PFSK-1 (cell line): ENCODE data around the gene CCDC188.
A peak's percentile ranks its signal among the peaks of the same experiment; 100 is the strongest.

Experiments
- FOXP2 ChIP-seq: optimal IDR thresholded peaks from 2 replicates; pipeline ENCODE3; 2011; ENCODE audit warnings: borderline replicate concordance, control low read depth, inconsistent platforms; ENCODE audit not compliant: insufficient read depth; ENCODE audit errors: extremely low read length, extremely low read depth
- POLR2AphosphoS5 ChIP-seq: IDR thresholded peaks from 2 replicates; pipeline ENCODE4 v1.6.1; 2012; ENCODE audit warnings: low read depth, mild to moderate bottlenecking, control low read depth, low read length, moderate library complexity
- SIN3A ChIP-seq: IDR thresholded peaks from 2 replicates; pipeline ENCODE4 v1.6.1; 2012; ENCODE audit warnings: mild to moderate bottlenecking, low read length, moderate library complexity, borderline replicate concordance; ENCODE audit not compliant: insufficient read depth
- TAF1 ChIP-seq: IDR thresholded peaks from 2 replicates; pipeline ENCODE4 v1.6.1; 2012; ENCODE audit warnings: low read length, control low read depth, borderline replicate concordance; ENCODE audit not compliant: insufficient read depth
- TF ChIP-seq, protein P1 (sequence below), 2 experiments: IDR thresholded peaks; 2 replicates each; pipeline versions ENCODE4 v1.6.1 to v1.8.0; 2011 to 2012; ENCODE audit warnings: low read depth in 2 of 2, low read length in 2 of 2, control low read depth in 1 of 2, inconsistent platforms in 1 of 2, mild to moderate bottlenecking in 1 of 2, moderate library complexity in 1 of 2; ENCODE audit not compliant: insufficient read depth in 1 of 2

CCDC188 gene

DNA sequence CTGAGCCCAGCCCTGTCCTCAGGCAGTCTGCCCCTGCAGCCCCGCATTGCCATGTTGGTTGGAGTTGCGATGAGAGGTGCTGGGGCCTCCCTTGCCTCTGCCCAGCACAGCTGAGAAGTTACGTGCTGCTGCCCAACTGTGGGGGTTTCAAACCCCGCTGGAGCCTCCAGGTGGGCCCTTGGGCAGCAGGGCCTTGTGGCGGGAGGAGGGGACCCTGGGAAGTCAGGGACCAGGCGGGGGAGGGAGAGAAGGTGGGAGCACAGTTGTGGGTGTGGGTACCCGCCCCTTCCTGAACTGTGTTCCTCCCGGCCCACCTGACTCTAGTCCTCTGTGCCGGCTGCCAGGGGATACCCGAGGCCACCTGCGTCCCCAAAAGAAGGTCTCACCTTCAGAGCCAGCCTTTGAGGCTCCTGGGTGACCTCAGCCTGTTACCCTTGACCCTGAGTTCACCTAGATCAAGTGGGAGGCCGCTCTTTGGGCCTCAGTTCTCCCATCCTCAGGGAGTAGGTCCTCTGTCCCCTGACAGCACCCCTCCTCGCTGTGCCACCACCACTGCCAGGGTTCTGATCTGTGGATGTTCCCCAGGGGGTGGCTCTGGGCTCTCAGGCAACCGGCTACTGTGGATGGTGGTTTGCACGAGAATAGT is 7.7 kb upstream of the CCDC188 start:
- TF ChIP-seq SIN3A = no peak
- TF ChIP-seq TAF1 = no peak
- TF ChIP-seq POLR2AphosphoS5 = no peak
- no peak for TF ChIP-seq FOXP2
- TF ChIP-seq, protein P1, sequence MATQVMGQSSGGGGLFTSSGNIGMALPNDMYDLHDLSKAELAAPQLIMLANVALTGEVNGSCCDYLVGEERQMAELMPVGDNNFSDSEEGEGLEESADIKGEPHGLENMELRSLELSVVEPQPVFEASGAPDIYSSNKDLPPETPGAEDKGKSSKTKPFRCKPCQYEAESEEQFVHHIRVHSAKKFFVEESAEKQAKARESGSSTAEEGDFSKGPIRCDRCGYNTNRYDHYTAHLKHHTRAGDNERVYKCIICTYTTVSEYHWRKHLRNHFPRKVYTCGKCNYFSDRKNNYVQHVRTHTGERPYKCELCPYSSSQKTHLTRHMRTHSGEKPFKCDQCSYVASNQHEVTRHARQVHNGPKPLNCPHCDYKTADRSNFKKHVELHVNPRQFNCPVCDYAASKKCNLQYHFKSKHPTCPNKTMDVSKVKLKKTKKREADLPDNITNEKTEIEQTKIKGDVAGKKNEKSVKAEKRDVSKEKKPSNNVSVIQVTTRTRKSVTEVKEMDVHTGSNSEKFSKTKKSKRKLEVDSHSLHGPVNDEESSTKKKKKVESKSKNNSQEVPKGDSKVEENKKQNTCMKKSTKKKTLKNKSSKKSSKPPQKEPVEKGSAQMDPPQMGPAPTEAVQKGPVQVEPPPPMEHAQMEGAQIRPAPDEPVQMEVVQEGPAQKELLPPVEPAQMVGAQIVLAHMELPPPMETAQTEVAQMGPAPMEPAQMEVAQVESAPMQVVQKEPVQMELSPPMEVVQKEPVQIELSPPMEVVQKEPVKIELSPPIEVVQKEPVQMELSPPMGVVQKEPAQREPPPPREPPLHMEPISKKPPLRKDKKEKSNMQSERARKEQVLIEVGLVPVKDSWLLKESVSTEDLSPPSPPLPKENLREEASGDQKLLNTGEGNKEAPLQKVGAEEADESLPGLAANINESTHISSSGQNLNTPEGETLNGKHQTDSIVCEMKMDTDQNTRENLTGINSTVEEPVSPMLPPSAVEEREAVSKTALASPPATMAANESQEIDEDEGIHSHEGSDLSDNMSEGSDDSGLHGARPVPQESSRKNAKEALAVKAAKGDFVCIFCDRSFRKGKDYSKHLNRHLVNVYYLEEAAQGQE (IDR thresholded peaks at IDR 0.05; ENCODE audit: insufficient read depth in 1 of 2, low read depth in 2 of 2, low read length in 2 of 2) = no peak

DNA sequence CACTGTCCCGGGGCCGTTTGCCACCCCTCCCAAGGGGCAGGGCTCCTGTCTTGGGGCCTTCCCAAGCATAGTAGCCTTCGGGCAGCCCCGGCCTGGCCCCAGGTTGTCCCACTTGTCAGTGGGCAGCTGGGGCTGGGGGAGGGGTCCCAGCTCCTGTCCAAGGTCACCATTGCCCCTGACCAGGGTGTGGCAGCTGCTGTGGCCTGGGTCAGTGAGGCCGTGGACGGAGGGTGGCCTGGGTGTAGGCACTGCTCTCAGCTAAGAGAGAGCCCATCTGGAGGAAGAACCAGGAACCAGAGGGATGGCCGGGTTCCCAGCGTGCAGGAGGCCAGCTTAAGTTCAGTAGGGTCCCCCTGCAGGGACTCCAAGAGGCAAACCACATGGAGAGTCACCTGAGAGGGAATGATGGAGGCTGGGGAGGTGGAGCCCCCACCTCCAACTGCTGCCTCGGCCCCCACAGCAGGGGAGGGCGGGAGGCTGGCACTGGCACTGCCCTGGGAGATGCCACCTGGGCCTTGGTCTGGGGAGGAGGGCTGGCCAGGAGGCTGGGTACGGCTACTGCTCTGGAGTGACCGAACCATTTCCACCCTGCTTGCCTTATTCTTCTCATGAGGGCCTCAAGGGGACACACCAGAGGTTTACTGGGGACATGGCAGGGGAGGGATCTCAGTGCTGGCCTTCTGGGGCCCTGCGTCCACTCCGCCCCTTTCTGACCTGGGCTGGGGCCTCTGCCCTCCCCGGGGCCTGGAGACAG is 6.8 kb upstream of the CCDC188 start:
- TF ChIP-seq TAF1 (no peak), FOXP2 (no peak)

DNA sequence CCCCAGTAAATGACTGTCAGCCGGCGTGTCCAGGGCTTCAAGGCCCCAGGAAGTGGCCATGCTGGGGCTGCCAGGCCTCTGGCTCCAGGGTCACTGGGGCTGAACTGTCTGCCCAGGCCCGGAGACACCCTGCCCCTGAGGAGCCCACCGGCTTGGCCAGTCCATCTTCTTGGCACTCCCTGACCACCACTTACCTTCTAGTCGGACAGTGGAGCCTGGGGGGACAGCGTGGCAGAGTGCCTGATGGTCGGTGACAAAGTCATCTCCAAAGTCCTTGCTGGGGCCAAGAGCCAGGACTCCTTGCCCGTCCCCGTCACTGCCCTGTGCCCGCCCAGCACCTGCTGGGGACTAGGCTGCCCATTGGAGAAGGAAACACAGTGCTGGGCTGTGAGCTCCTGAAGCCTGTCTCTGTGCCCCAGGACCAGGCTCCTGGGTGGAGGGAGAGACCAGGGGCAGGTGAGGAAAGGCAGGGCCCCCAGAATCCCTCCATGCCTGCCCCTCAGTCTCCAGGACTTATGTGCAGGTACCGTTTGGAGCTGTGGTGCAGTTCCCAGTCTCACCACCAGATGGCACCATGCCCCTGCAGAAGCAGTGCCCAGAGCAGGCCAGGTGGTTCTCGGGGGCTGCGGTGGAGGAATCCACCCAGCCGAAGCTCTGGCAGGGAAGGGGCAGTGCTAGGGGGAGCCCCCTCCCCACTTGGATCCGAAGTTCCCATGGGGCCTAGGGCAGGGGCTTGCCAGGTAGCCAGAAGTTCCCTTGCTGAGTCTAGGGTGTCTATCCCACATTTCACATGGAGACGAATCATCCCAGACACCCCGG is 6.0 kb upstream of the CCDC188 start:
- TF ChIP-seq, protein P1 (IDR thresholded peaks at IDR 0.05; ENCODE audit: insufficient read depth in 1 of 2, low read depth in 2 of 2, low read length in 2 of 2) = no peak
- TF ChIP-seq TAF1 = no peak
- TF ChIP-seq SIN3A = no peak

DNA sequence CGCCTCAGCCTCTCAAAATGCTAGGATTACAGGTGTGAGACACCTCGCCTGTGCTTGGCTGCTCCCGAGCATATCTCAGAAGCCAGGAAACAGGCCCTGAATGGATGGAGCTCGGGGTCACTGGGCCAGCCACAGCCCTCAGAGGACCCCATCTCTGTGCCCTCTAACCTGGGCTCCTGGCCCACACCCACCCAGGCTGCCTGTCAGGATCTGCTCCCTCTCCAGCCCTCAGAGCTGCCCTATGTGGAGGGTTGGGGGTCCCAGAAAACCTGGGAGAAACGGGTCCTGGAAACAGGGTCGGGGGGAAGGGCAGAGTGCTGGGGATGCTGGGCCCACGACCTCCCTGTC is 5.2 kb upstream of the CCDC188 start:
- TF ChIP-seq, protein P1 (IDR thresholded peaks at IDR 0.05; ENCODE audit: insufficient read depth in 1 of 2, low read depth in 2 of 2, low read length in 2 of 2) = no peak
- TF ChIP-seq FOXP2 (no peak), SIN3A (no peak), POLR2AphosphoS5 (no peak), TAF1 (no peak)

DNA sequence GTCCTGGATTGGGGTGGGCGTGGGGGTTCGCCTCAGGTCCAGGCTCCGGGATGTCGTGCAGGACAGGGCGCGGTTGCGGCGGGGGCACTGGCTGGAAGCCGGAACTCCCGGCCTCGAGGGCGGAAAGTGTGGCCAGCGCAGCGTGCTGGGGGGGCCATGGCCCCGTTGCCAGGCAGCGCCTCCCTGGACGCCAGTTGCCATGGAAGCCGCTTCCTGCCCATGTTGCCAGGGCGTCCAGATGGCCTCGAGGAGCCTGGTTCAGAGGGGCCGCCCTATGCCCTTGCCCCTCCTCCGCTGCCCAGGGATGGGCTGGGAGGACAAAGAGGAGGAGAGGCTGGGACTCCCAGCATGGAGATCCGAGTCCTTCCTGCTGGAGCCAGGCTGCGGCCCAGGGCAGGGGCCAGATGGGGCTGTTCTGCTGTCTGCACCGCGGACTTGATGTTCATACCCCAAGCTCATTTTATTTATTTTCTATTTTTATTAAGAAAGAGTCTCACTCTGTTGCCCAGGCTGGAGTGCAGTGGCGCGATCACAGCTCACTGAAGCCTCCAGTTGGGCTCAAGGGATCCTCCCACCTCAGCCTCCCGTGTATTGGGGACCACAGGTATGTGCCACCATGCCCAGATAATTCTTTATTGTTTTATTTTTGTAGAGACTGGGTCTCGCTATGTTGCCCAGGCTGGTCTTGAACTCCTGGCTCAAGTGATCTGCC is 4.6 kb upstream of the CCDC188 start:
- TF ChIP-seq SIN3A (peak; percentile 88; the same call in 1 of the 2 replicates), FOXP2 (peak; percentile 54)
- TF ChIP-seq, protein P1 (IDR thresholded peaks at IDR 0.05; ENCODE audit: insufficient read depth in 1 of 2, low read depth in 2 of 2, low read length in 2 of 2) = no peak
